Measurements from ENCODE around the gene PARP3.

DNA sequence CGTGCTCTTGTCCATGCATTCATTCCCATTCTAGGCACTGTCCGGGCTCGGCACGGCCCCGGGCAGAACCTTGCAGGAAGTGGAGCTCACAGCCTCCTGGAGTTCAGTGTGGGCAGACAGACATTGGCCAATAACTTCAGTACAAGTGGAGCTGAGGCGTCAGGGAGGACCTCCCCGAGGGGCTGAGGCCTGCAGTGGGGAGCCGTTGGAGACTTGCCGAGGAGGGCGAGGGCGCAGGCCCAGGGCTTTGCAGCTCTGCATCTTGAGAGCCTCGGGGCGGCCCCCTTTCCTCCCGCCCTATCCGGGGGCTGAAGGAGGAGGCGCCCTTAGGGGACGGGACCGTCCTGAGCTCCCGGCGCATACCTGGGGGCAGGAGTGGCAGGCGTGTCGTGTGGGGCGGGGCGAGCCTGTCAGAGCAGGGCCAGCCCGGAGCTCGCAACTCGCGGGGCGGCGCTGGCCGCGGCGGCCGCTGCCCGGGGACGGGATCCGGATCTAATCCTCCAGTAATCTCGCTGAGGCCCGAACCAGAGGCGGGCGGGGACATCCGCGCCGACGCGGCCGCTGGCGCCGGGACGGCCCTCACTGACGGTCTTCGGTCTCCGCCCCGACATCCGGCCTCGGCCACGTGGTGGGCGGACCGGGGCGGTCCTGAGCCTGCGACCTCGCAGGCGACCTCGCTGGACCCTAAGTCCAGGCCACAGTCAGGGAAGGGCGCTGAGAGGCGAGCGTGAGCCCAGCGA lies 40.8 kb downstream of the PARP3 start, which contains the start of gene ACY1:
- TF ChIP-seq, protein P1, sequence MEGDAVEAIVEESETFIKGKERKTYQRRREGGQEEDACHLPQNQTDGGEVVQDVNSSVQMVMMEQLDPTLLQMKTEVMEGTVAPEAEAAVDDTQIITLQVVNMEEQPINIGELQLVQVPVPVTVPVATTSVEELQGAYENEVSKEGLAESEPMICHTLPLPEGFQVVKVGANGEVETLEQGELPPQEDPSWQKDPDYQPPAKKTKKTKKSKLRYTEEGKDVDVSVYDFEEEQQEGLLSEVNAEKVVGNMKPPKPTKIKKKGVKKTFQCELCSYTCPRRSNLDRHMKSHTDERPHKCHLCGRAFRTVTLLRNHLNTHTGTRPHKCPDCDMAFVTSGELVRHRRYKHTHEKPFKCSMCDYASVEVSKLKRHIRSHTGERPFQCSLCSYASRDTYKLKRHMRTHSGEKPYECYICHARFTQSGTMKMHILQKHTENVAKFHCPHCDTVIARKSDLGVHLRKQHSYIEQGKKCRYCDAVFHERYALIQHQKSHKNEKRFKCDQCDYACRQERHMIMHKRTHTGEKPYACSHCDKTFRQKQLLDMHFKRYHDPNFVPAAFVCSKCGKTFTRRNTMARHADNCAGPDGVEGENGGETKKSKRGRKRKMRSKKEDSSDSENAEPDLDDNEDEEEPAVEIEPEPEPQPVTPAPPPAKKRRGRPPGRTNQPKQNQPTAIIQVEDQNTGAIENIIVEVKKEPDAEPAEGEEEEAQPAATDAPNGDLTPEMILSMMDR (IDR thresholded peaks at IDR 0.05): no peak
- TF ChIP-seq POLR2A (IDR thresholded peaks at IDR 0.05): no peak
